CD4-positive, alpha-beta T cell (primary cell): ENCODE measurements around the gene AXIN1. TPM values are rescaled to one million over a fixed set of nuclear protein-coding genes. Genes with fewer than 3 reads are reported as not detected.

Experiments used
- ATAC-seq: fragments of 200-7000 bp; cut with Tn5 transposase; one replicate; pipeline ENCODE4 v1.10.0; 2022; ENCODE audit warnings: mild to moderate bottlenecking; ENCODE audit not compliant: poor library complexity
- CTCF ChIA-PET: fragments of 350-600 bp; sonication (Branson Sonifier 250); formaldehyde crosslinking; loops from one replicate; lab custom pipeline; 2021; ENCODE audit warnings: antibody characterized with exemption, inconsistent platforms; lab: Charles Lee
- POLR2A ChIA-PET: fragments of 350-600 bp; sonication (Branson Sonifier 250); formaldehyde crosslinking; loops from one replicate; lab custom pipeline; 2021; ENCODE audit warnings: antibody characterized with exemption, inconsistent platforms; lab: Charles Lee
- DNase-seq, 14 experiments: peaks; one replicate each; pipeline ENCODE4 v3.0.0-alpha.2; 2013 to 2020; ENCODE audit warnings: mixed read lengths in 2 of 14
- H3K27ac ChIP-seq, 2 donors: one replicate each; pipeline versions ENCODE4 v1.5.1 to v1.7.0; 2013; ENCODE audit warnings: low read length in 2 of 2, low read depth in 1 of 2, mild to moderate bottlenecking in 1 of 2
- H3K27me3 ChIP-seq, 2 experiments: 1 replicate in 1 of 2; 2 replicates in 1 of 2; pipeline versions ENCODE4 v1.6.1 to v1.7.0; 2013; ENCODE audit warnings: low read length in 2 of 2, control low read depth in 1 of 2, mild to moderate bottlenecking in 1 of 2, moderate library complexity in 1 of 2; ENCODE audit not compliant: insufficient read depth in 2 of 2, control insufficient read depth in 1 of 2
- H3K36me3 ChIP-seq: one replicate; pipeline ENCODE4 v1.6.1; 2013; ENCODE audit warnings: low read length, control low read depth; ENCODE audit not compliant: insufficient read depth
- H3K4me1 ChIP-seq: one replicate; pipeline ENCODE4 v1.6.1; 2013; ENCODE audit warnings: low read length, control low read depth; ENCODE audit not compliant: insufficient read depth
- H3K4me3 ChIP-seq: one replicate; pipeline ENCODE4 v1.5.1; 2013; ENCODE audit warnings: mild to moderate bottlenecking, low read length, moderate library complexity
- H3K9me3 ChIP-seq, 2 experiments: 1 replicate in 1 of 2; 2 replicates in 1 of 2; pipeline versions ENCODE4 v1.6.1 to v1.7.0; 2013; ENCODE audit warnings: low read length in 2 of 2, mild to moderate bottlenecking in 2 of 2, control low read depth in 1 of 2, moderate library complexity in 1 of 2; ENCODE audit not compliant: control insufficient read depth in 1 of 2, insufficient read depth in 1 of 2
- H3K27ac Mint-ChIP-seq: one replicate; pipeline ENCODE4 v1.8.0; 2020; ENCODE audit warnings: mixed read lengths
- H3K27me3 Mint-ChIP-seq: one replicate; pipeline ENCODE4 v1.8.0; 2021; ENCODE audit warnings: mixed read lengths
- H3K36me3 Mint-ChIP-seq: one replicate; pipeline ENCODE4 v1.8.0; 2021; ENCODE audit warnings: low read depth, mixed read lengths
- H3K4me1 Mint-ChIP-seq: one replicate; pipeline ENCODE4 v1.8.0; 2021; ENCODE audit warnings: low read depth, mixed read lengths
- H3K4me3 Mint-ChIP-seq: one replicate; pipeline ENCODE4 v1.8.0; 2020; ENCODE audit warnings: mild to moderate bottlenecking, mixed read lengths
- H3K9me3 Mint-ChIP-seq: one replicate; pipeline ENCODE4 v1.8.0; 2020; ENCODE audit warnings: mixed read lengths
- CTCF ChIP-seq: fragments of 200-600 bp; IDR thresholded peaks from one replicate; pipeline ENCODE4 v1.8.0; 2022; ENCODE audit warnings: antibody characterized with exemption, mild to moderate bottlenecking
- intact Hi-C, 2 experiments: fragments of 100-400 bp; cut with DNase I in 1 of 2; cut with micrococcal nuclease in 1 of 2; formaldehyde crosslinking; loops; one replicate each; pipeline versions ENCODE4 v1.15.1 to v1.9.0; 2023 to 2025; cut with DNase I, micrococcal nuclease
- total RNA-seq, 174 experiments: library from RNA in 2 of 174; stranded (reverse) in 2 of 174; gene quantifications; one replicate each; pipeline ENCODE4 v1.2.3 and lab custom pipeline; 2021 to 2026

Gene AXIN1
- total RNA-seq, 2 experiments from 2014 or later = 24.7 to 26.3 TPM

- Histone ChIP-seq H3K4me1 (peaks cover 25% of the 10 kb centered on the region), H3K36me3 (no peaks in the 10 kb centered on the region), H3K27ac (no peak overlapping the region), H3K9me3 (peaks cover 0 to 10% of the 10 kb centered on the region in 2 experiments), H3K4me3 (peak overlapping the region; percentile 49), H3K27me3 (no peaks in the 10 kb centered on the region)
- DNase-seq = peak in 1 of 14 experiments; percentile 2
- Mint-ChIP-seq H3K9me3 (no peaks in the 10 kb centered on the region), H3K4me3 (peak overlapping the region; percentile 93), H3K4me1 (peaks cover 31% of the 10 kb centered on the region), H3K27me3 (no peaks in the 10 kb centered on the region), H3K27ac (peak overlapping the region; percentile 90), H3K36me3 (peaks cover 5% of the 10 kb centered on the region)
- no peak for TF ChIP-seq CTCF
- ATAC-seq = no peak
- intact Hi-C loops = loop anchor here in 1 of 2 experiments (2.0 kb wide), 1 partner anchor 13 kb away; no protein-coding TSS in a partner anchor
- POLR2A ChIA-PET = interaction anchor here (1.0 to 1.2 kb wide), 2 partner anchors 13 to 14 kb away, joined by 3 read pairs; partner anchors contain the start of gene PGAP6
- CTCF ChIA-PET = no interaction called here
Observed at GRCh38 chr16:396199-396598, 43.7 kb upstream of the AXIN1 start.

GRCh38 chr16:392450-393030 is 40.0 kb upstream of the AXIN1 start:
- CTCF ChIA-PET = interaction anchor here (0.5 to 2.0 kb wide), 6 partner anchors 9 to 269 kb away, joined by 4 to 22 read pairs (median 6); partner anchors contain the start of genes DECR2 and RAB11FIP3
- Mint-ChIP-seq H3K36me3 (no peaks in the 10 kb centered on the region), H3K27ac (no peak overlapping the region), H3K4me1 (peaks cover 16% of the 10 kb centered on the region), H3K9me3 (no peaks in the 10 kb centered on the region), H3K4me3 (peak overlapping the region; percentile 30), H3K27me3 (no peaks in the 10 kb centered on the region)
- no peak for ATAC-seq
- Histone ChIP-seq H3K36me3 (no peaks in the 10 kb centered on the region), H3K27ac (no peak overlapping the region), H3K4me3 (no peak overlapping the region), H3K9me3 (peaks cover 0 to 11% of the 10 kb centered on the region in 2 experiments), H3K27me3 (no peaks in the 10 kb centered on the region), H3K4me1 (peaks cover 14% of the 10 kb centered on the region)
- peak in 2 of 14 experiments; percentile 37 to 56 for DNase-seq
- intact Hi-C loops = loop anchor here (2.0 kb wide), 1 partner anchor 94 kb away; no protein-coding TSS in a partner anchor
- POLR2A ChIA-PET = interaction anchor here (0.6 to 1.4 kb wide), 4 partner anchors 9 to 95 kb away, joined by 3 to 4 read pairs (median 4); partner anchors contain the start of gene DECR2
- TF ChIP-seq CTCF = no peak

GRCh38 chr16:391885-392335 is 39.4 kb upstream of the AXIN1 start:
- H3K27ac Mint-ChIP-seq = peak overlapping the region; percentile 57
- intact Hi-C loops = loop anchor here (2.0 kb wide), 1 partner anchor 95 kb away; no protein-coding TSS in a partner anchor
- Histone ChIP-seq H3K4me3 (no peak overlapping the region), H3K36me3 (no peaks in the 10 kb centered on the region), H3K4me1 (peaks cover 14% of the 10 kb centered on the region), H3K27me3 (no peaks in the 10 kb centered on the region), H3K9me3 (peaks cover 0 to 11% of the 10 kb centered on the region in 2 experiments), H3K27ac (no peak overlapping the region)
- no peaks in the 10 kb centered on the region for H3K27me3 Mint-ChIP-seq
- H3K4me1 Mint-ChIP-seq = peaks cover 15% of the 10 kb centered on the region
- DNase-seq = peak; percentile 60 to 84 (median 70)
- no peaks in the 10 kb centered on the region for H3K9me3 Mint-ChIP-seq
- peak; percentile 92 for ATAC-seq
- ChIA-PET POLR2A (interaction anchor here (0.6 to 1.4 kb wide), 5 partner anchors 8 to 96 kb away, joined by 3 to 4 read pairs (median 3); partner anchors contain the start of genes DECR2 and RAB11FIP3), CTCF (interaction anchor here (0.5 to 2.0 kb wide), 6 partner anchors 9 to 270 kb away, joined by 4 to 22 read pairs (median 6); partner anchors contain the start of genes DECR2 and RAB11FIP3)
- no peaks in the 10 kb centered on the region for H3K36me3 Mint-ChIP-seq
- H3K4me3 Mint-ChIP-seq = peak overlapping the region; percentile 39
- peak; percentile 51 for TF ChIP-seq CTCF
